Mucosa of stomach (tissue), 1 donor: ENCODE results near the gene CAMK2B.

Experiments
- H3K27me3 ChIP-seq: one replicate; pipeline ENCODE4 v1.7.0; 2013; ENCODE audit warnings: mild to moderate bottlenecking, low read length; ENCODE audit not compliant: control insufficient read depth, insufficient read depth
- H3K36me3 ChIP-seq: one replicate; pipeline ENCODE4 v1.7.0; 2013; ENCODE audit warnings: low read length; ENCODE audit not compliant: control insufficient read depth, insufficient read depth
- H3K4me1 ChIP-seq: one replicate; pipeline ENCODE4 v1.7.0; 2013; ENCODE audit warnings: mild to moderate bottlenecking, low read length; ENCODE audit not compliant: control insufficient read depth, insufficient read depth
- H3K4me3 ChIP-seq: one replicate; pipeline ENCODE4 v1.7.0; 2013; ENCODE audit warnings: low read length
- H3K9ac ChIP-seq: one replicate; pipeline ENCODE4 v1.7.0; 2013; ENCODE audit warnings: mild to moderate bottlenecking, low read length, moderate library complexity
- H3K9me3 ChIP-seq: one replicate; pipeline ENCODE4 v1.7.0; 2013; ENCODE audit warnings: mild to moderate bottlenecking, low read length, moderate library complexity; ENCODE audit not compliant: control insufficient read depth
- donor health status: Pancreatic carcinoma.

CAMK2B gene

GRCh38 chr7:44249639-44250234 lies 75.7 kb downstream of the CAMK2B start:
- no peaks in the 10 kb centered on the region for H3K9me3 ChIP-seq
- H3K9ac ChIP-seq = no peak overlapping the region
- no peak overlapping the region for H3K4me3 ChIP-seq
- H3K27me3 ChIP-seq = no peaks in the 10 kb centered on the region
- H3K36me3 ChIP-seq = no peaks in the 10 kb centered on the region
- H3K4me1 ChIP-seq = no peaks in the 10 kb centered on the region

GRCh38 chr7:44247868-44248651 lies 77.3 kb downstream of the CAMK2B start:
- H3K4me3 ChIP-seq = no peak overlapping the region
- no peak overlapping the region for H3K9ac ChIP-seq
- H3K9me3 ChIP-seq = no peaks in the 10 kb centered on the region
- H3K27me3 ChIP-seq = no peaks in the 10 kb centered on the region
- H3K36me3 ChIP-seq = no peaks in the 10 kb centered on the region
- H3K4me1 ChIP-seq = no peaks in the 10 kb centered on the region

- no peak overlapping the region for H3K4me3 ChIP-seq
- no peaks in the 10 kb centered on the region for H3K9me3 ChIP-seq
- no peaks in the 10 kb centered on the region for H3K4me1 ChIP-seq
- no peaks in the 10 kb centered on the region for H3K27me3 ChIP-seq
- H3K36me3 ChIP-seq = no peaks in the 10 kb centered on the region
- no peak overlapping the region for H3K9ac ChIP-seq
Observed at GRCh38 chr7:44246396-44247113, 78.8 kb downstream of the CAMK2B start.

GRCh38 chr7:44244282-44244681 lies 81.1 kb downstream of the CAMK2B start:
- Histone ChIP-seq H3K36me3 (no peaks in the 10 kb centered on the region), H3K27me3 (no peaks in the 10 kb centered on the region), H3K9me3 (no peaks in the 10 kb centered on the region), H3K4me3 (no peak overlapping the region), H3K9ac (no peak overlapping the region), H3K4me1 (no peaks in the 10 kb centered on the region)

- Histone ChIP-seq H3K27me3 (no peaks in the 10 kb centered on the region), H3K4me3 (no peak overlapping the region), H3K36me3 (no peaks in the 10 kb centered on the region), H3K9me3 (no peaks in the 10 kb centered on the region), H3K9ac (no peak overlapping the region), H3K4me1 (no peaks in the 10 kb centered on the region)
Observed at GRCh38 chr7:44242091-44242490, 83.3 kb downstream of the CAMK2B start.

- Histone ChIP-seq H3K4me3 (no peak overlapping the region), H3K9ac (no peak overlapping the region), H3K36me3 (no peaks in the 10 kb centered on the region), H3K9me3 (no peaks in the 10 kb centered on the region), H3K27me3 (no peaks in the 10 kb centered on the region), H3K4me1 (no peaks in the 10 kb centered on the region)
Observed at GRCh38 chr7:44240983-44241510, 84.3 kb downstream of the CAMK2B start.

GRCh38 chr7:44240376-44240775 lies 85.0 kb downstream of the CAMK2B start:
- H3K36me3 ChIP-seq = no peaks in the 10 kb centered on the region
- H3K4me3 ChIP-seq = no peak overlapping the region
- no peaks in the 10 kb centered on the region for H3K27me3 ChIP-seq
- no peaks in the 10 kb centered on the region for H3K4me1 ChIP-seq
- no peak overlapping the region for H3K9ac ChIP-seq
- no peaks in the 10 kb centered on the region for H3K9me3 ChIP-seq

- no peaks in the 10 kb centered on the region for H3K4me1 ChIP-seq
- no peak overlapping the region for H3K9ac ChIP-seq
- no peaks in the 10 kb centered on the region for H3K36me3 ChIP-seq
- no peaks in the 10 kb centered on the region for H3K27me3 ChIP-seq
- H3K9me3 ChIP-seq = no peaks in the 10 kb centered on the region
- no peak overlapping the region for H3K4me3 ChIP-seq
Observed at GRCh38 chr7:44239361-44239760, 86.0 kb downstream of the CAMK2B start.

GRCh38 chr7:44238116-44238695 lies 87.2 kb downstream of the CAMK2B start:
- Histone ChIP-seq H3K36me3 (no peaks in the 10 kb centered on the region), H3K4me3 (no peak overlapping the region), H3K9me3 (no peaks in the 10 kb centered on the region)

GRCh38 chr7:44237696-44238095 lies 87.7 kb downstream of the CAMK2B start:
- Histone ChIP-seq H3K9me3 (no peaks in the 10 kb centered on the region), H3K36me3 (no peaks in the 10 kb centered on the region), H3K4me3 (no peak overlapping the region), H3K9ac (no peak overlapping the region), H3K4me1 (no peaks in the 10 kb centered on the region), H3K27me3 (no peaks in the 10 kb centered on the region)

More at GRCh38 chr7:44238116-44238695, 87.2 kb downstream of the CAMK2B start:
- H3K4me1 ChIP-seq = no peaks in the 10 kb centered on the region
- H3K9ac ChIP-seq = no peak overlapping the region
- H3K27me3 ChIP-seq = no peaks in the 10 kb centered on the region

- no peaks in the 10 kb centered on the region for H3K27me3 ChIP-seq
- no peaks in the 10 kb centered on the region for H3K4me1 ChIP-seq
- H3K9me3 ChIP-seq = no peaks in the 10 kb centered on the region
- H3K4me3 ChIP-seq = no peak overlapping the region
- no peak overlapping the region for H3K9ac ChIP-seq
- H3K36me3 ChIP-seq = no peaks in the 10 kb centered on the region
Observed at GRCh38 chr7:44236333-44236728, 89.1 kb downstream of the CAMK2B start.
